ENCODE data around the gene TRIML1.

DNA sequence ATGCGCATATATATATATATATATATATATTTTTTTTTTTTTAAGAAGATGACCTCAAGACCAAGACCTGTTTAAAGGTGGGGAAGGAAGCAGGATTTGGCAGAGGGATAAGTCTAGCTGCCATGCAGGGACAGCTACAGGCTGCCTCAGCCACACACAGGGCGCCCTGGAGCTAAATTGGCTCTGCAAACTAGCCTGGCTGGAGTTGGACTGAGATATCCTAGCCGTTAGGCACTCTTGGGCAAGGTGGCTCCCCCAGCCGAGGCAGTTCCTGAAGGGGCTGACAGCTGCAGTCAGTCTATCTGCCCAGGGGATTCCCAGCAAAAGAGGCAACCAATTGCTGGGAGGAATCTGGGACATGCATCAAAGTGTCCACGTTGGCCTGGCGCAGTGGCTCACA lies 21.9 kb downstream of the TRIML1 start:
- TF ChIP-seq GATA2 (IDR thresholded peaks at IDR 0.05; ENCODE audit: low read depth, low read length), result no peak
- no peak for TF ChIP-seq GATA3 (IDR thresholded peaks at IDR 0.05; ENCODE audit: low read depth, low read length)
